ENCODE results near the gene KCNMA1. TPM values are rescaled to one million over a fixed set of nuclear protein-coding genes. Genes with fewer than 3 reads are reported as not detected.
A peak's percentile ranks its signal among the peaks of the same experiment; 100 is the strongest.

Gene KCNMA1
- total RNA-seq, 3 donors from 2014 or later, result 45.4 to 312 (median 62.4) TPM

GRCh38 chr10:77472146-77472545 lies 165.5 kb downstream of the KCNMA1 start:
- Histone ChIP-seq H3K4me3 (no peak overlapping the region), H3K36me3 (ENCODE audit: low read depth) (no peaks in the 10 kb centered on the region), H3K4me1 (ENCODE audit: low read depth) (no peaks in the 10 kb centered on the region), H3K9me3 (no peaks in the 10 kb centered on the region)
- intact Hi-C loops (cut with DNase I, micrococcal nuclease), result no loop called here
- DNase-seq (no peak), ATAC-seq (no peak)
- TF ChIP-seq, protein P1, sequence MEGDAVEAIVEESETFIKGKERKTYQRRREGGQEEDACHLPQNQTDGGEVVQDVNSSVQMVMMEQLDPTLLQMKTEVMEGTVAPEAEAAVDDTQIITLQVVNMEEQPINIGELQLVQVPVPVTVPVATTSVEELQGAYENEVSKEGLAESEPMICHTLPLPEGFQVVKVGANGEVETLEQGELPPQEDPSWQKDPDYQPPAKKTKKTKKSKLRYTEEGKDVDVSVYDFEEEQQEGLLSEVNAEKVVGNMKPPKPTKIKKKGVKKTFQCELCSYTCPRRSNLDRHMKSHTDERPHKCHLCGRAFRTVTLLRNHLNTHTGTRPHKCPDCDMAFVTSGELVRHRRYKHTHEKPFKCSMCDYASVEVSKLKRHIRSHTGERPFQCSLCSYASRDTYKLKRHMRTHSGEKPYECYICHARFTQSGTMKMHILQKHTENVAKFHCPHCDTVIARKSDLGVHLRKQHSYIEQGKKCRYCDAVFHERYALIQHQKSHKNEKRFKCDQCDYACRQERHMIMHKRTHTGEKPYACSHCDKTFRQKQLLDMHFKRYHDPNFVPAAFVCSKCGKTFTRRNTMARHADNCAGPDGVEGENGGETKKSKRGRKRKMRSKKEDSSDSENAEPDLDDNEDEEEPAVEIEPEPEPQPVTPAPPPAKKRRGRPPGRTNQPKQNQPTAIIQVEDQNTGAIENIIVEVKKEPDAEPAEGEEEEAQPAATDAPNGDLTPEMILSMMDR (IDR thresholded peaks at IDR 0.05), result no peak

DNA sequence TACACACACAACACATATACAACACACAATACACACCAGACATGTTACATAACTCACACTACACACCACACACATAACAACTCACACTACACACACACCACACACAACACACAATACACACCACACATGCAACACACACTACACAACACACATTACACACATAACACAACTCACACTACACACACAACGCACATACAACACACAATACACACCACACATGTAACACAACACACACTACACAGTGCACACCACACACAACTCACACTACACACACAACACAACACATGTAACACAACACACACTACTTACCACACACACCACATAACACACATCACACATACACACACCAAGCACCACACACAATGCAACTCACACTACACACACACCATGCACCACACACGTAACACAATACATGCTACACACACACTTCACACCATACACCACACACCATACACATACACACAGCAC lies 166.5 kb downstream of the KCNMA1 start:
- DNase-seq (no peak), ATAC-seq (no peak)
- TF ChIP-seq, protein P1 (IDR thresholded peaks at IDR 0.05), result no peak
- intact Hi-C loops (cut with DNase I, micrococcal nuclease), result no loop called here
- Histone ChIP-seq H3K4me3 (no peak overlapping the region), H3K9me3 (no peaks in the 10 kb centered on the region), H3K36me3 (ENCODE audit: low read depth) (no peaks in the 10 kb centered on the region), H3K4me1 (ENCODE audit: low read depth) (no peaks in the 10 kb centered on the region)

GRCh38 chr10:77467422-77467963 lies 170.1 kb downstream of the KCNMA1 start:
- H3K9me3 ChIP-seq, result no peaks in the 10 kb centered on the region
- TF ChIP-seq, protein P1 (IDR thresholded peaks at IDR 0.05), result no peak
- H3K36me3 ChIP-seq (ENCODE audit: low read depth), result no peaks in the 10 kb centered on the region
- no peak for ATAC-seq
- intact Hi-C loops (cut with DNase I, micrococcal nuclease), result no loop called here
- H3K4me1 ChIP-seq (ENCODE audit: low read depth), result peaks cover 4% of the 10 kb centered on the region
- no peak overlapping the region for H3K4me3 ChIP-seq
- DNase-seq, result no peak

- intact Hi-C loops (cut with DNase I, micrococcal nuclease), result no loop called here
- peaks cover 4% of the 10 kb centered on the region for H3K4me1 ChIP-seq (ENCODE audit: low read depth)
- H3K9me3 ChIP-seq, result no peaks in the 10 kb centered on the region
- no peak overlapping the region for H3K4me3 ChIP-seq
- DNase-seq (no peak), ATAC-seq (no peak)
- H3K36me3 ChIP-seq (ENCODE audit: low read depth), result no peaks in the 10 kb centered on the region
- TF ChIP-seq, protein P1 (IDR thresholded peaks at IDR 0.05), result no peak
Measured at GRCh38 chr10:77463967-77464745, 173.5 kb downstream of the KCNMA1 start.

- Histone ChIP-seq H3K4me3 (no peak overlapping the region), H3K36me3 (ENCODE audit: low read depth) (no peaks in the 10 kb centered on the region), H3K4me1 (ENCODE audit: low read depth) (peaks cover 4% of the 10 kb centered on the region), H3K9me3 (no peaks in the 10 kb centered on the region)
- no peak for DNase-seq
- intact Hi-C loops (cut with DNase I, micrococcal nuclease), result no loop called here
- TF ChIP-seq, protein P1 (IDR thresholded peaks at IDR 0.05), result no peak
- peak; percentile 51 for ATAC-seq
Measured at GRCh38 chr10:77463499-77463898, 174.1 kb downstream of the KCNMA1 start.
